Measurements from ENCODE around the gene AMT. TPM values are rescaled to one million over a fixed set of nuclear protein-coding genes. Genes with fewer than 3 reads are reported as not detected.

The AMT gene
- total and polyA plus RNA-seq, 2 of the 13 experiments (the other 11 are each of a cell fraction or from before 2014, with no cell fraction given) = 35.3 to 59.0 TPM

- TF ChIP-seq RFXAP (CRISPR knock-in tag; IDR thresholded peaks at IDR 0.05; ENCODE audit: borderline replicate concordance) (peak; percentile 44; the same call in 1 of the 2 replicates), SIX1 (CRISPR knock-in tag; IDR thresholded peaks at IDR 0.05; ENCODE audit: borderline replicate concordance) (no peak), RAD21 (CRISPR knock-in tag; IDR thresholded peaks at IDR 0.05) (no peak; the same call in 1 of the 2 replicates), ZNF3 (CRISPR knock-in tag; IDR thresholded peaks at IDR 0.05) (no peak), MAX (IDR thresholded peaks at IDR 0.05) (peak; percentile 78), RNF219 (CRISPR knock-in tag; IDR thresholded peaks at IDR 0.05) (no peak), HMGXB3 (CRISPR knock-in tag; IDR thresholded peaks at IDR 0.05; ENCODE audit: borderline replicate concordance) (no peak), KDM4B (CRISPR knock-in tag; IDR thresholded peaks at IDR 0.05) (no peak), ZNF414 (CRISPR knock-in tag; IDR thresholded peaks at IDR 0.05) (0 out of 2 replicates have a peak, but pooled peaks have one; percentile 47), HMGXB4 (CRISPR knock-in tag; IDR thresholded peaks at IDR 0.05; ENCODE audit: borderline replicate concordance in 1 of 2, low read depth in 1 of 2) (peak; percentile 24 to 77; a peak in 2 of 4 replicates), HNF4G (IDR thresholded peaks at IDR 0.05; ENCODE audit: borderline replicate concordance, low read depth, low read length) (peak; percentile 89), HNF4G (CRISPR knock-in tag; IDR thresholded peaks at IDR 0.05; ENCODE audit: borderline replicate concordance, low read depth) (peak; percentile 43; the same call in 1 of the 2 replicates), ZNF124 (CRISPR knock-in tag; IDR thresholded peaks at IDR 0.05) (no peak; the same call in 1 of the 2 replicates), ZFX (CRISPR knock-in tag; IDR thresholded peaks at IDR 0.05; ENCODE audit: low read depth) (peak; percentile 94), TARDBP (CRISPR knock-in tag; IDR thresholded peaks at IDR 0.05) (peak; percentile 51; the same call in 1 of the 2 replicates), STAG1 (CRISPR knock-in tag; IDR thresholded peaks at IDR 0.05) (peak; percentile 12; the same call in 1 of the 2 replicates), SMARCE1 (IDR thresholded peaks at IDR 0.05; ENCODE audit: borderline replicate concordance) (no peak), NKX3-1 (CRISPR knock-in tag; IDR thresholded peaks at IDR 0.05) (no peak)
These were observed at the start of gene AMT (continued) for GRCh38 chr3:49422379-49423248.

Measured in HepG2 (cell line).